Endothelial cell (in vitro differentiated cells): ENCODE measurements around the gene CREBBP. TPM values are rescaled to one million over a fixed set of nuclear protein-coding genes. Genes with fewer than 3 reads are reported as not detected.

Experiments
- DNase-seq: peaks from one replicate; pipeline ENCODE4 v3.0.0; 2021; ENCODE audit warnings: low spot score
- H3K27ac Mint-ChIP-seq: one replicate; pipeline ENCODE4 v1.8.0; 2021; ENCODE audit warnings: mixed read lengths, inconsistent platforms; ENCODE audit not compliant: unreplicated experiment
- H3K27me3 Mint-ChIP-seq: one replicate; pipeline ENCODE4 v1.8.0; 2021; ENCODE audit warnings: mild to moderate bottlenecking, moderate library complexity, mixed read lengths, inconsistent platforms; ENCODE audit not compliant: unreplicated experiment
- H3K36me3 Mint-ChIP-seq: one replicate; pipeline ENCODE4 v1.8.0; 2021; ENCODE audit warnings: mild to moderate bottlenecking, low read depth, mixed read lengths, inconsistent platforms; ENCODE audit not compliant: unreplicated experiment
- H3K4me1 Mint-ChIP-seq: one replicate; pipeline ENCODE4 v1.8.0; 2021; ENCODE audit warnings: mild to moderate bottlenecking, mixed read lengths, inconsistent platforms; ENCODE audit not compliant: unreplicated experiment
- H3K4me3 Mint-ChIP-seq: one replicate; pipeline ENCODE4 v1.8.0; 2021; ENCODE audit warnings: mild to moderate bottlenecking, mixed read lengths, inconsistent platforms; ENCODE audit not compliant: unreplicated experiment
- H3K9me3 Mint-ChIP-seq: one replicate; pipeline ENCODE4 v1.8.0; 2021; ENCODE audit warnings: mixed read lengths, inconsistent platforms; ENCODE audit not compliant: unreplicated experiment
- CTCF ChIP-seq: fragments of 200-600 bp; sonication (generic); IDR thresholded peaks from one replicate; pipeline ENCODE4 v1.5.0; 2021; ENCODE audit warnings: antibody characterized with exemption; ENCODE audit not compliant: unreplicated experiment
- total RNA-seq: library from RNA; stranded (reverse); fragmentation: NEBNext Ultra II Directional; extraction: Animal tissue kit (Norgen Biotek cat#: 25700); gene quantifications from one replicate; pipeline ENCODE4 v1.2.1, GENCODE V29; 2021; ENCODE audit not compliant: unreplicated experiment

CREBBP gene
- total RNA-seq, 1 donor from 2014 or later = 66.3 TPM

DNA sequence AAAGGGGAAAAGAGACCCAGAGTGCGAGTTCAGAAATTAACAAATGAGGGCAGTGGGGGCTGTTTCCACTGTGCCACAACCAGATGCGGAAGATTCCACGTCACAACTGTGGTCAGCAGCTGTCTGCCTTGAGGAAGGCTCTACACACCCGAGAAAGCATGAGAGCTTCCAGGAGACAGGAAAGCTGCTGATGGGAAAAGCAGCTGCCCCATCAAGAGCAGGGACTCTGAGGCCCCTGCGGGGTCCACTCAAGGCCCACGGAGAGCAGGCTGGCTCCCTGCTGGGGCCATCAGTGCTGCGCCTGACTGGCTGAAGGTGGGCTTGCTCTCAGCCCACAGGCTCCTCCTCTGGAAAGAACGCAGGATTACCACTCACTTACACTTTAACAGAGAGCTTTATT is 148.3 kb downstream of the CREBBP start:
- Mint-ChIP-seq H3K9me3 (no peaks in the 10 kb centered on the region), H3K36me3 (peaks cover 57% of the 10 kb centered on the region), H3K4me3 (no peak overlapping the region), H3K27me3 (peaks cover 31% of the 10 kb centered on the region), H3K4me1 (peaks cover 3% of the 10 kb centered on the region), H3K27ac (no peak overlapping the region)
- TF ChIP-seq CTCF = no peak
- no peak for DNase-seq

- H3K4me1 Mint-ChIP-seq = peaks cover 3% of the 10 kb centered on the region
- DNase-seq = no peak
- H3K36me3 Mint-ChIP-seq = peaks cover 51% of the 10 kb centered on the region
- H3K9me3 Mint-ChIP-seq = no peaks in the 10 kb centered on the region
- TF ChIP-seq CTCF = no peak
- H3K27me3 Mint-ChIP-seq = peaks cover 28% of the 10 kb centered on the region
- H3K4me3 Mint-ChIP-seq = peak overlapping the region; percentile 31
- no peak overlapping the region for H3K27ac Mint-ChIP-seq
Observed at GRCh38 chr16:3731126-3731935, 149.2 kb downstream of the CREBBP start.

DNA sequence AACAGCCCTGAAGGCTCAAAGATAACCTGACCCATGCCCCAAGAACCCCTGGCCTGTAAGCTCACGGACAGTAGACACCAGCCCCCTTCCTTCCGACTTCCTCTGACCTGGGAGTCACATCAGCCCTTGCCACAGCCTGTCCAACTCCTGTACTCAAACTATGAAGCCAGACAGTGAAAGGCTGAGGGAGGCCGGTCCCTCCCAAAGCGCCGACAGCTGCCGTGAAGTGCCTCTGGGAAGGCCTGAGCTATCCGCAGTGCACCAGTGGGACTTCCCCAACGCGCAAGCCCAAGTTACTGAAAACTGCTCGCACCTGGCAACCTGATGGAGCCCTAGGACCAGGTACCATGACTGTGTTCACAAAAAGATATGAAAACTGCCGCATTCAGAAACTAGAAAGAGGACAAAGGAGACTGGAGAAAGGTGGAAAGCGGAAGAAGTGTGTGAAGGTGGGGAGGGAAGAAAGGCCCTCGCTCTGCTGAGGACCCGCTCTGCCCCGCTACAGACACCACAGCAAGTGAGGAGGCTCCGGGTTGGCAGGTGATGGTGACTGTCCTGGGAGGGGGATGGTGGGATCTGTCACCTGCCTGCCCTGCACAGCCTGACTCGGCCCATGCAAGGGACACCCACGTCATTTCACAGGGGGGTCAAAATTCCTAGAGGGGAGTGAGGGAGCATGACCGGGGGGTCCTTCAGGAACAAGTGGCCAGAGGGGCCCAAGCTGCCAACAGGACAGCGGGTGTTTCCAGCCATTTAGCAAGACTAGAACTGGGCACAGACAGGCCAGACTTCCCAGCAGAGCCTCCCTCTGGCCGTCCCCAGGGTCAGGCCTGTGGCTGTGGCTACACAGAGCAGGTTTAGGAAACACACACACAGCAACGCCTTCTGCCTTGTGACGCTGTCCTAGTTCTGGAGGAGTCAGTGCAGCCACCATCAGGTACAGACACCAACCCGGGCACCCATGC is 150.1 kb downstream of the CREBBP start:
- no peak for DNase-seq
- peak overlapping the region; percentile 48 for H3K27ac Mint-ChIP-seq
- H3K27me3 Mint-ChIP-seq = peaks cover 23% of the 10 kb centered on the region
- H3K4me1 Mint-ChIP-seq = peaks cover 3% of the 10 kb centered on the region
- H3K36me3 Mint-ChIP-seq = peaks cover 44% of the 10 kb centered on the region
- TF ChIP-seq CTCF = no peak
- H3K9me3 Mint-ChIP-seq = no peaks in the 10 kb centered on the region
- H3K4me3 Mint-ChIP-seq = peak overlapping the region; percentile 78

- Mint-ChIP-seq H3K4me3 (peak overlapping the region; percentile 78), H3K27me3 (peaks cover 20% of the 10 kb centered on the region), H3K4me1 (peaks cover 3% of the 10 kb centered on the region), H3K36me3 (peaks cover 36% of the 10 kb centered on the region), H3K27ac (no peak overlapping the region), H3K9me3 (no peaks in the 10 kb centered on the region)
- no peak for DNase-seq
- no peak for TF ChIP-seq CTCF
Observed at GRCh38 chr16:3729161-3730112, 151.1 kb downstream of the CREBBP start.
